HT-29 (cell line): ENCODE results near the gene ACKR1. TPM values are rescaled to one million over a fixed set of nuclear protein-coding genes. Genes with fewer than 3 reads are reported as not detected.

ENCODE experiments used
- DNase-seq: peaks from one replicate; pipeline ENCODE4 v3.0.0-alpha.2; 2015; ENCODE audit warnings: low spot score
- total RNA-seq: library from RNA; depleted of rRNA; stranded (reverse); fragments of >200 nt; shearing (Covaris generic); gene quantifications from 2 replicates; pipeline ENCODE4 v1.2.3, GENCODE V29; 2014; rRNA removed

The ACKR1 gene, protein sequence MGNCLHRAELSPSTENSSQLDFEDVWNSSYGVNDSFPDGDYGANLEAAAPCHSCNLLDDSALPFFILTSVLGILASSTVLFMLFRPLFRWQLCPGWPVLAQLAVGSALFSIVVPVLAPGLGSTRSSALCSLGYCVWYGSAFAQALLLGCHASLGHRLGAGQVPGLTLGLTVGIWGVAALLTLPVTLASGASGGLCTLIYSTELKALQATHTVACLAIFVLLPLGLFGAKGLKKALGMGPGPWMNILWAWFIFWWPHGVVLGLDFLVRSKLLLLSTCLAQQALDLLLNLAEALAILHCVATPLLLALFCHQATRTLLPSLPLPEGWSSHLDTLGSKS
- not detected in 2 replicates for total RNA-seq

GRCh38 chr1:159204161-159205141 lies at the start of gene ACKR1:
Gene ACKR1, plus strand, starts transcription at chr1:159204875. Its CDS starts 85 bp downstream, at chr1:159204960.
- no peak for DNase-seq

DNA sequence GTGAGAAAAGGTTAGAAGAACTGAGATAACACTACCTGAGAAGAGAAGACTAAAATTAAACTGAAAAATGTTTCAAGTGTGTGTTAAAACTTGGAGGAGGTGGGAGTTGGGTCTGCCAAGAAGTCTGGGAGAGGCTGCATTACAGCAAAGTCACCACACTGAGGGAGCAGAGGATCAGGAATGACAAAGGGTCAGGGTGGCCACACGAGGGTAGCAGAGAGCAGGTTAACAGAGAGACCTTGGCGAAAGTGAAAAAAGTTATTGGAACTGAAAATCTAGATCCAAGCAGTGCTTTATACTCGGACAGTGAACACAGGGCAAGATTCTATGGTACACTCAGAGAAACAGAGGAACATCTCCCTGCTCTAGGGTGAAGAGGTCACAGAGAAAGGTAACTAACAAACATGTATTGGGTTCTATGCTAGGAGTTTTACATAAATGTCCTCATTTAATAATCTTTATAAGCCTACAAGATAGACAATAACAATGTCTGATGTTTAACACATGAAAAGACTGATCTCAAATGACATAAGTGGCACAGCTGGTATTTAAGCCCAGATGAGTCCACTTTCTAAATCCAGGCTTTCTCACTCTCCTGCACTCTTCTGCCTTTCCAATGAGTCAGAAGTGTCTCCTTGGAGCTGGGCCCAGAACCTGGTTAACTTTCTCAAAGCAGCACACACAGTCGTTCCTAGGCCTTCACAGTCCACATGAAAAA lies 43.5 kb upstream of the ACKR1 start:
- peak; percentile 80 for DNase-seq

DNA sequence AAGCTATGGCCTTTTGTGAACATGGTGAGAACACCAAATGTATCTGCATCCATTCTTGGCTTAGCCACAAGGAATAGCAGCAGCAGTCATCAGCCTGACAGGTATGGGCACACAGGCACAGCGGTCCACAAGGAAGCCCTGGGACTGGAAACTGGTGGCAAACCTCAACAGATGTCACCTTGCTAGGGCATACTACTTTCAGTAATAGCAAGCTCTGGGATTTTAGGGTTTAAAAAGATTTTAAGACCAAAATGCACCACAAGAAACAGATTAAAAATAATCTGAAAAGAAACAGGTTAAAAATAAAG lies 43.0 kb upstream of the ACKR1 start:
- no peak for DNase-seq

DNA sequence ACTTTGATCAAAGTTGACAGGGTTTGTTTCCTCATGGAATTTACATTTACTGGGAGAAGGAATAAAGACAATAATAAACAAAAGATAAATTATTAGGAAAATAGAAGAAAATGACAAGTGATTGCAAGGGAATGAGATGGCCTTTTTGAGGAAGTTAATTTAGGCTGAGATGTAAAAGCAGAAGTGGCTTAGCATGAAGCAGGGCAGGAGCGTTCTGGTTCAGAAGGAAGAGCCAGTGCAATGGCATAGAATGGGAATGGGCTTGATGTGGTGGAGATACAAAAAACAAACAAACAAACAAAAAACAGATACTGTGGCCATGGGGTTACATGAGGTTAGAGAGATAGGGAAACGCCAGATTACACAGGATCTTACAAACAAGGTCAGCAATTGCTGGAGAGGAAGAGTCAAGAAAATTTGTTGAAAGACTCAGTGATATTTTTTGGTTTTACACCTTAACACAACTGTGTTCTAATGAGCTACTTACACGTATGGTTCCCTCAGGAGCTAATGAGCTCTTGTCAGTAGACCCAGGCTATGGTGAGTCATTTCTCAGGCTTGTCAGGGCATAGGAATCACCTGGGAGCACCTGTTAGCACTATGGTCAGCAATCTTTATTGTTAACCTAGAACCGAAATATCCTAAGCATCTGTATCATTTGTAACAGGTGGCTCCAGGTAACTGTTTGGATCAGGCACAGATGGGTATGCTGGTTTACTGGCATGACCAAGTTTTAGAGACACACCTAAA lies 42.0 kb upstream of the ACKR1 start:
- DNase-seq = no peak

GRCh38 chr1:159163614-159164228 lies 41.0 kb upstream of the ACKR1 start:
- DNase-seq = no peak

DNA sequence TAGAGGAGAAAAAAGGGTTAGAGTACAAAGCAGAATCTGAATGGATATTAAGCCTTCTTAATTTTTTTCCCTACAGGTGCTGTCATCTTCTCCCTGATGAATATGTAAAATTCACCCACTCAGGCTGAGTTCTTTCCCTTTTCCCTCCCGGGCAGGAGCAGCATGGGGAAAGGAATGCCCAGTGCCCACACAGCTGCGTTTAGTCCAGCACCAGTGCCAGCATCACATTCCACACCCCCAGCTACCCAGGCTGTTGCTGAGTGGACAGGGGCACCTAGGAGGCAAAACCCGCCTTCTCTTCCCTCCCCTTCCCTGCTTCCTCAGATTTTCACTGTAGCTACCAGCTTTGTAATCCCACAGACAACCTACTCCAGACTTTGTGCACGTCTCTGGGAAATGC lies 36.6 kb upstream of the ACKR1 start:
- DNase-seq = no peak

GRCh38 chr1:159170639-159171038 lies 34.0 kb upstream of the ACKR1 start:
- no peak for DNase-seq

DNA sequence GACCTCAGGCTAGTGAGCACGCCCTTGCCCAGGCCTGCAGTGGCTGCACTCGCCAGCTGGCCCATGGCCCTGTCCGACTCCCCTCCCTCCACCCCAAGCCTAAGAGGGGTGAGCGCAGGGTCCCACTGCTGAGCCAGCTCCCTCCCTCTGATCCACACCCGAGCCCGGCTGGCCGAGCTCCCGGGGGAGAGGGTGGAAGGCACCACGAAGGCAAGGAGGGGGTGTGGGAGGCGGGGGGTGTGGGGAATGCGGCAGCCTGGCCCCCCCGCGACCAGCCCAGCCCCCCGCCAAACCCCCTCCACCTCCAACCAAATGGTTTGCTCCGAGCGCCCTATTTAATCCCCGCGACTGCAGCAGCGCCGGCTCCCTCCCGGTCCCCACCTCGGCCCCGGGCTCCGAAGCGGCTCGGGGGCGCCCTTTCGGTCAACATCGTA lies 33.4 kb upstream of the ACKR1 start, which contains the start of gene CADM3:
CADM3 (plus strand) TSS at position 362 of the 434 bp plus-strand sequence. CDS start 151 bp downstream, outside the sequence.
- DNase-seq = no peak

GRCh38 chr1:159171688-159172501 lies 32.8 kb upstream of the ACKR1 start:
- no peak for DNase-seq

GRCh38 chr1:159172614-159173291 lies 31.9 kb upstream of the ACKR1 start:
- DNase-seq = no peak

GRCh38 chr1:159173320-159173719 lies 31.4 kb upstream of the ACKR1 start:
- DNase-seq = no peak

- no peak for DNase-seq
Observed at GRCh38 chr1:159175571-159175970, 29.1 kb upstream of the ACKR1 start.

- peak; percentile 77 for DNase-seq
Observed at GRCh38 chr1:159177272-159177907, 27.3 kb upstream of the ACKR1 start.

GRCh38 chr1:159179906-159180305 lies 24.8 kb upstream of the ACKR1 start:
- DNase-seq = no peak

GRCh38 chr1:159180516-159180915 lies 24.2 kb upstream of the ACKR1 start:
- no peak for DNase-seq

- DNase-seq = no peak
Observed at GRCh38 chr1:159181328-159182024, 23.2 kb upstream of the ACKR1 start.

- DNase-seq = no peak
Observed at GRCh38 chr1:159184201-159184600, 20.5 kb upstream of the ACKR1 start.

- no peak for DNase-seq
Observed at GRCh38 chr1:159185121-159185520, 19.6 kb upstream of the ACKR1 start.
